ENCODE data around the gene AP1S2. TPM values are rescaled to one million over a fixed set of nuclear protein-coding genes. Genes with fewer than 3 reads are reported as not detected.

AP1S2 gene
- total and polyA plus RNA-seq, 10 of the 15 experiments (the other 5 are each of a cell fraction or from before 2014, with no cell fraction given) = 25.6 to 105 (median 50.7) TPM

GRCh38 chrX:15883540-15883863 is 28.9 kb upstream of the AP1S2 start:
- WGBS (ENCODE audit: insufficient coverage, insufficient replicate concordance, low lambda C conversion rate, missing lambda C conversion rate) = 96% methylated on average over 3 of the region's 3 CpGs
- Histone ChIP-seq H3K79me2 (ENCODE audit: control insufficient read depth, insufficient read depth, low read length) (no peaks in the 10 kb centered on the region), H3K9me3 (replicated peaks; ENCODE audit: control insufficient read depth, insufficient read depth, low read length) (peaks cover 4% of the 10 kb centered on the region), H3K4me1 (ENCODE audit: control insufficient read depth, insufficient read depth, low read length) (peaks cover 10% of the 10 kb centered on the region), H3K36me3 (ENCODE audit: control insufficient read depth in 2 of 2, insufficient read depth in 2 of 2, low read length in 1 of 2) (no peaks in the 10 kb centered on the region), H3K27me3 (replicated peaks in 1 of 2; ENCODE audit: control insufficient read depth in 2 of 2, insufficient read depth in 2 of 2, low read length in 1 of 2) (peaks cover 0 to 4% of the 10 kb centered on the region in 2 experiments; a peak in 1 of 4 replicates), H3K9ac (ENCODE audit: control insufficient read depth, insufficient read depth, low read length) (no peak overlapping the region), H3K27ac (ENCODE audit: control insufficient read depth, insufficient read depth) (no peak overlapping the region), H3K4me3 (no peak overlapping the region), H4K20me1 (ENCODE audit: control insufficient read depth, insufficient read depth) (no peaks in the 10 kb centered on the region), H3K4me2 (ENCODE audit: control insufficient read depth, insufficient read depth) (no peak overlapping the region), H2AFZ (ENCODE audit: control insufficient read depth, low read depth, low read length) (no peak overlapping the region)
- no TSS peak for BruUV-seq (replicated peaks)
- POLR2A ChIA-PET = interaction anchor here (1.0 kb wide), 1 partner anchor 14 kb away, joined by 3 read pairs; no protein-coding TSS in a partner anchor
- no peak for FAIRE-seq
- intact Hi-C loops (cut with micrococcal nuclease; ENCODE audit: unreplicated experiment) (loop anchor here (1.0 to 2.0 kb wide), 2 partner anchors 20 to 29 kb away; partner anchors contain the start of gene AP1S2), in situ Hi-C loops (cut with MboI) (no loop called here)
- DNase-seq (ENCODE audit: low read depth, low spot score) = no peak
- SMC1A ChIA-PET (ENCODE audit: uncharacterized antibody, unreplicated experiment) = interaction anchor here (0.7 kb wide), 1 partner anchor 14 kb away, joined by 3 read pairs; no protein-coding TSS in a partner anchor
- ATAC-seq = no peak
- TF ChIP-seq IRF5 (IDR thresholded peaks at IDR 0.05; ENCODE audit: borderline replicate concordance) (no peak), NR2F1 (conservative IDR thresholded peaks at IDR 0.05) (0 out of 2 replicates have a peak, but pooled peaks have one; percentile 25)
- RAD21 ChIA-PET (ENCODE audit: unreplicated experiment) = interaction anchor here (1.1 kb wide), 1 partner anchor 27 kb away, joined by 3 read pairs; no protein-coding TSS in a partner anchor
- CTCF ChIA-PET = no interaction called here

- Histone ChIP-seq H2AFZ (ENCODE audit: control insufficient read depth, low read depth, low read length) (peak overlapping the region; percentile 56), H3K4me1 (ENCODE audit: control insufficient read depth, insufficient read depth, low read length) (peaks cover 10% of the 10 kb centered on the region), H3K27me3 (replicated peaks in 1 of 2; ENCODE audit: control insufficient read depth in 2 of 2, insufficient read depth in 2 of 2, low read length in 1 of 2) (no peaks in the 10 kb centered on the region), H3K4me3 (no peak overlapping the region), H3K4me2 (ENCODE audit: control insufficient read depth, insufficient read depth) (peak overlapping the region; percentile 12; the same call in 1 of the 2 replicates), H3K9me3 (replicated peaks; ENCODE audit: control insufficient read depth, insufficient read depth, low read length) (peaks cover 4% of the 10 kb centered on the region), H3K36me3 (ENCODE audit: control insufficient read depth in 2 of 2, insufficient read depth in 2 of 2, low read length in 1 of 2) (no peaks in the 10 kb centered on the region), H3K27ac (ENCODE audit: control insufficient read depth, insufficient read depth) (no peak overlapping the region; the same call in 1 of the 2 replicates), H3K9ac (ENCODE audit: control insufficient read depth, insufficient read depth, low read length) (no peak overlapping the region), H3K79me2 (ENCODE audit: control insufficient read depth, insufficient read depth, low read length) (no peaks in the 10 kb centered on the region), H4K20me1 (ENCODE audit: control insufficient read depth, insufficient read depth) (no peaks in the 10 kb centered on the region)
- peak; percentile 64 for DNase-seq (ENCODE audit: low read depth, low spot score)
- peak; percentile 27 for FAIRE-seq
- in situ Hi-C loops (cut with MboI) (no loop called here), intact Hi-C loops (cut with micrococcal nuclease; ENCODE audit: unreplicated experiment) (loop anchor here (1.0 to 2.0 kb wide), 2 partner anchors 20 to 28 kb away; partner anchors contain the start of gene AP1S2)
- peak; percentile 96 for ATAC-seq
- SMC1A ChIA-PET (ENCODE audit: uncharacterized antibody, unreplicated experiment) = interaction anchor here (0.6 to 1.1 kb wide), 5 partner anchors 8 to 48 kb away, joined by 3 to 4 read pairs (median 3); no protein-coding TSS in a partner anchor
- CTCF ChIA-PET = interaction anchor here (0.7 to 1.0 kb wide), 4 partner anchors 27 to 103 kb away, joined by 3 read pairs; no protein-coding TSS in a partner anchor
- RAD21 ChIA-PET (ENCODE audit: unreplicated experiment) = interaction anchor here (1.1 kb wide), 1 partner anchor 26 kb away, joined by 3 read pairs; no protein-coding TSS in a partner anchor
- under 1% methylated on average over 5 of the region's 5 CpGs for WGBS (ENCODE audit: insufficient coverage, insufficient replicate concordance, low lambda C conversion rate, missing lambda C conversion rate)
- POLR2A ChIA-PET = interaction anchor here (0.7 to 1.0 kb wide), 2 partner anchors 15 to 26 kb away, joined by 3 read pairs; no protein-coding TSS in a partner anchor
- no TSS peak for BruUV-seq (replicated peaks)
- TF ChIP-seq EP300 (IDR thresholded peaks at IDR 0.05; ENCODE audit: borderline replicate concordance in 1 of 2, control insufficient read depth in 1 of 2, low read depth in 2 of 2, low read length in 2 of 2) (peak; percentile 42 to 48; a peak in 2 of 4 replicates), ATF7 (IDR thresholded peaks at IDR 0.05; ENCODE audit: low read depth) (peak; percentile 63; the same call in 1 of the 2 replicates), CREM (IDR thresholded peaks at IDR 0.05; ENCODE audit: low read depth) (no peak), ZBTB40 (IDR thresholded peaks at IDR 0.05; ENCODE audit: borderline replicate concordance) (no peak; the same call in 1 of the 2 replicates), IKZF1 (conservative IDR thresholded peaks at IDR 0.05) (no peak), PAX5 (IDR thresholded peaks at IDR 0.05; ENCODE audit: borderline replicate concordance, low read depth, low read length) (0 out of 2 replicates have a peak, but pooled peaks have one; percentile 5), STAT3 (IDR thresholded peaks at IDR 0.05; ENCODE audit: low read depth, low read length) (no peak)
Observed at GRCh38 chrX:15882704-15883539, 28.3 kb upstream of the AP1S2 start.

Measured in GM12878 (cell line).